Omental fat pad (tissue), 4 donors: ENCODE measurements around the gene LRRC42. TPM values are rescaled to one million over a fixed set of nuclear protein-coding genes. Genes with fewer than 3 reads are reported as not detected.

Source experiments
- ATAC-seq: fragments of 150-250 bp; one replicate; pipeline ENCODE4 v1.9.1; 2016; ENCODE audit warnings: mild to moderate bottlenecking, moderate library complexity; ENCODE audit not compliant: low FRiP score
- DNase-seq: peaks from one replicate; pipeline ENCODE4 v3.0.0-alpha.2; 2019; ENCODE audit warnings: low spot score
- CTCF ChIP-seq, 3 donors: fragments of 450-650 bp; IDR thresholded peaks; one replicate each; pipeline ENCODE4 v1.5.1; 2016 to 2017; ENCODE audit warnings: antibody characterized with exemption in 3 of 3, mild to moderate bottlenecking in 3 of 3, moderate library complexity in 2 of 3
- total RNA-seq, 4 donors: library from RNA; depleted of rRNA; stranded (reverse); fragments of >200 nt; gene quantifications; one replicate each; pipeline ENCODE4 v1.1.0, GENCODE V29; 2016

The LRRC42 gene
- total RNA-seq, 4 donors from 2014 or later, result 12.6 to 22.8 (median 16.7) TPM

DNA sequence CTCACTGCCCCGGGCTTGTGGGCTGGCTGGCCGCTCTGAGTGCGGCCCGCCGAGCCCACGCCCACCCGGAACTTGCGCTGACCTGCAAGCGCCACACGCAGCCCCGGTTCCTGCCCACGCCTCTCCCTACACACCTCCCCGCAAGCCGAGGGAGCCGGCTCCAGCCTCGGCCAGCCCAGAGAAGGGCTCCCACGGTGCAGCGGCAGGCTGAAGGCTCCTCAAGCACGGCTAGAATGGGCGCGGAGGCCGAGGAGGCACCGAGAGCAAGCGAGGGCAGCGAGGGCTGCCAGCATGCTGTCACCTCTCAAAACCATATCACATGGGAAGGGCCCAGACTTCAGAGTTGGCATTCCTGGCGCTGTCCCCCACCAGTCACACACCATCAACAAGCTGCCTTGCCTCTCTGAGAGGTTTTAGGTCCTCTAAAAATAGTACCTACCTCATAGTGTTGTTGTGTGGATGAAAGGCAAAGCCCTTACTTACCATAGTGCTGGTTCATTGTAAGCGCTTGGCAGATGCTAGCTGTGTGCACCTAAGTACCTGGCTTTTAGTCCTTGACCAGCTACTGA lies 58.4 kb downstream of the LRRC42 start:
- ATAC-seq (no peak), DNase-seq (no peak)
- TF ChIP-seq CTCF (IDR thresholded peaks at IDR 0.05), result no peak

DNA sequence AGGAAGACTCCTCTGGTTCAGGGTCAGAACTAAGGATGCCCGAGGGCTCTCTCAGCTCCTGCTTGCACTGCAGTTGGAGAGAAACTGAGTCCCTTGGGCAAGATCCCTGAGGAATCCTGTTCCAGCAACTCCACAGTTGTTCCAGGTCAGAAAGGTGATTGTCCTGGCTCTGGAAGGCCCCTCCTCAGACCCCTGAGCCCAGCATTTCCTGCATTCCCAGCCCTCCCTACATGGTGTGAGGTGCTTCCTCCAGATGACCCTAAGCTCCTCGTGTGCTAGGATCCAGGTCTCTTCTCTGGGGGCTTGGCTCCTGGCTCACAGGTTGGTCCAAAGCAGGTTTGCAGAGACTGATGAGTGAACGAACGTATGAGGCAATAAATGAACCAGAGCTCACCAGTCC lies 60.4 kb downstream of the LRRC42 start:
- no peak for DNase-seq
- no peak for ATAC-seq
- no peak for TF ChIP-seq CTCF (IDR thresholded peaks at IDR 0.05)

- TF ChIP-seq CTCF (IDR thresholded peaks at IDR 0.05), result no peak
- no peak for ATAC-seq
- no peak for DNase-seq
Observed at GRCh38 chr1:54007613-54008012, 61.5 kb downstream of the LRRC42 start.

- no peak for TF ChIP-seq CTCF (IDR thresholded peaks at IDR 0.05)
- no peak for DNase-seq
- ATAC-seq, result no peak
Observed at GRCh38 chr1:54008876-54009275, 62.7 kb downstream of the LRRC42 start.

- ATAC-seq (no peak), DNase-seq (no peak)
- no peak for TF ChIP-seq CTCF (IDR thresholded peaks at IDR 0.05)
Observed at GRCh38 chr1:54009406-54009805, 63.3 kb downstream of the LRRC42 start.

GRCh38 chr1:54010415-54011117 lies 64.4 kb downstream of the LRRC42 start:
- DNase-seq (no peak), ATAC-seq (no peak)
- no peak for TF ChIP-seq CTCF (IDR thresholded peaks at IDR 0.05)
